SK-N-SH (cell line): ENCODE results near the gene SMNDC1. TPM values are rescaled to one million over a fixed set of nuclear protein-coding genes. Genes with fewer than 3 reads are reported as not detected.

Experiments used
- CTCF ChIA-PET: fragments of 300-600, 350-600 bp; formaldehyde crosslinking; extraction: SDS; loops from one replicate; lab custom pipeline; 2021; lab: Yijun Ruan, JAX
- POLR2A ChIA-PET: fragments of 350-600 bp; sonication (Branson Sonifier 250); formaldehyde crosslinking; extraction: SDS; loops from one replicate; lab custom pipeline; 2020; ENCODE audit warnings: antibody characterized with exemption, inconsistent platforms; lab: Yijun Ruan, JAX
- DNase-seq: peaks from one replicate; pipeline ENCODE4 v3.0.0; 2012
- H2AFZ ChIP-seq: fragments of 200-600 bp; sonication (generic); 2 replicates; pipeline ENCODE4 v1.8.1; 2016; ENCODE audit warnings: antibody characterized with exemption, mild to moderate bottlenecking, low read depth
- H3F3A ChIP-seq: fragments of 200-600 bp; sonication (generic); replicated peaks from 2 replicates; pipeline ENCODE3; 2016; ENCODE audit warnings: antibody characterized with exemption, mild to moderate bottlenecking; ENCODE audit not compliant: insufficient read depth
- H3K27ac ChIP-seq, 2 experiments: fragments of 200-500 bp in 1 of 2; fragments of 200-600 bp in 1 of 2; sonication (Bioruptor generic) in 1 of 2; sonication (generic), shearing (Covaris generic) in 1 of 2; 2 replicates each; pipeline versions ENCODE4 v1.5.1 to v1.6.1; 2014 to 2016; ENCODE audit warnings: low read depth in 2 of 2, inconsistent platforms in 1 of 2, low read length in 1 of 2, mild to moderate bottlenecking in 1 of 2, mixed read lengths in 1 of 2
- H3K27me3 ChIP-seq: fragments of 200-600 bp; sonication (generic), shearing (Covaris generic); 2 replicates; pipeline ENCODE4 v1.6.1; 2016; ENCODE audit warnings: mixed run types; ENCODE audit not compliant: insufficient read depth
- H3K36me3 ChIP-seq, 2 experiments: fragments of 200-500 bp in 1 of 2; fragments of 200-600 bp in 1 of 2; sonication (Bioruptor generic) in 1 of 2; sonication (generic) in 1 of 2; replicated peaks in 1 of 2; 2 replicates each; pipeline versions ENCODE3 to v1.5.1; 2014 to 2016; ENCODE audit warnings: low read length in 1 of 2, mild to moderate bottlenecking in 1 of 2; ENCODE audit not compliant: insufficient read depth in 2 of 2, control insufficient read depth in 1 of 2
- H3K4me1 ChIP-seq, 2 experiments: fragments of 200-500 bp in 1 of 2; fragments of 200-600 bp in 1 of 2; sonication (Bioruptor generic) in 1 of 2; sonication (generic), shearing (Covaris generic) in 1 of 2; 2 replicates each; pipeline versions ENCODE4 v1.5.1 to v1.6.1; 2014 to 2016; ENCODE audit warnings: low read depth in 1 of 2, low read length in 1 of 2, mixed run types in 1 of 2; ENCODE audit not compliant: insufficient read depth in 2 of 2, control insufficient read depth in 1 of 2
- H3K4me2 ChIP-seq: fragments of 200-600 bp; sonication (generic), shearing (Covaris generic); 2 replicates; pipeline ENCODE4 v1.6.1; 2017; ENCODE audit warnings: mixed run types
- H3K4me3 ChIP-seq, 2 experiments: fragments of 200-500 bp in 1 of 2; fragments of 200-600 bp in 1 of 2; sonication (Bioruptor generic) in 1 of 2; sonication (generic), shearing (Covaris generic) in 1 of 2; 2 replicates each; pipeline versions ENCODE4 v1.5.1 to v1.8.1; 2014 to 2016; ENCODE audit warnings: low read depth in 2 of 2, inconsistent platforms in 1 of 2, low read length in 1 of 2, mild to moderate bottlenecking in 1 of 2, mixed read lengths in 1 of 2, moderate library complexity in 1 of 2
- H3K79me2 ChIP-seq: fragments of 200-600 bp; sonication (generic); 2 replicates; pipeline ENCODE4 v1.8.1; 2017; ENCODE audit warnings: mild to moderate bottlenecking; ENCODE audit not compliant: insufficient read depth
- H3K9ac ChIP-seq: fragments of 200-600 bp; sonication (generic); 2 replicates; pipeline ENCODE4 v1.6.1; 2017; ENCODE audit warnings: mixed run types
- H3K9me2 ChIP-seq: fragments of 200-600 bp; sonication (generic); 2 replicates; pipeline ENCODE4 v1.6.1; 2017; ENCODE audit warnings: mixed run types
- H3K9me3 ChIP-seq: fragments of 200-600 bp; sonication (generic); 2 replicates; pipeline ENCODE4 v1.6.1; 2017; ENCODE audit warnings: mixed run types, mild to moderate bottlenecking, moderate library complexity
- H4K20me1 ChIP-seq: fragments of 200-600 bp; sonication (generic); 2 replicates; pipeline ENCODE4 v1.6.1; 2017; ENCODE audit warnings: mild to moderate bottlenecking, mixed run types; ENCODE audit not compliant: insufficient read depth
- EP300 ChIP-seq, 2 experiments: IDR thresholded peaks; 2 replicates each; pipeline versions ENCODE4 v1.4.0 to v1.6.1; 2012; ENCODE audit warnings: borderline replicate concordance in 1 of 2, low read depth in 1 of 2, low read length in 1 of 2
- FOXM1 ChIP-seq: IDR thresholded peaks from 2 replicates; pipeline ENCODE4 v1.4.0; 2012; ENCODE audit warnings: low read depth, mild to moderate bottlenecking
- GABPA ChIP-seq: IDR thresholded peaks from 2 replicates; pipeline ENCODE4 v1.4.0; 2012; ENCODE audit warnings: low read depth, mild to moderate bottlenecking
- JUND ChIP-seq: IDR thresholded peaks from 2 replicates; pipeline ENCODE4 v1.4.0; 2012
- MXI1 ChIP-seq: IDR thresholded peaks from 2 replicates; pipeline ENCODE4 v1.6.1; 2012; ENCODE audit warnings: mild to moderate bottlenecking, low read depth, low read length, improper control_type of control experiment
- NFIC ChIP-seq: IDR thresholded peaks from 2 replicates; pipeline ENCODE4 v1.4.0; 2012; ENCODE audit warnings: borderline replicate concordance
- POLR2AphosphoS5 ChIP-seq: IDR thresholded peaks from 2 replicates; pipeline ENCODE4 v1.6.1; 2012; ENCODE audit warnings: low read depth, low read length
- RCOR1 ChIP-seq: fragments of 150-350 bp; IDR thresholded peaks from 2 replicates; pipeline ENCODE4 v1.6.1; 2017; ENCODE audit warnings: antibody characterized with exemption, low read length
- RFX5 ChIP-seq: IDR thresholded peaks from 2 replicates; pipeline ENCODE4 v1.6.1; 2012; ENCODE audit warnings: mild to moderate bottlenecking, improper control_type of control experiment, low read length
- TAF1 ChIP-seq: IDR thresholded peaks from 2 replicates; pipeline ENCODE4 v1.6.1; 2012; ENCODE audit warnings: low read depth, mild to moderate bottlenecking, low read length, moderate library complexity, borderline replicate concordance
- TCF12 ChIP-seq: IDR thresholded peaks from 2 replicates; pipeline ENCODE4 v1.4.0; 2012
- YY1 ChIP-seq: IDR thresholded peaks from 2 replicates; pipeline ENCODE4 v1.4.0; 2012; ENCODE audit warnings: low read depth, mild to moderate bottlenecking
- WGBS: methylation state at CpG from one replicate; pipeline ENCODE4 v1.1.6; 2017; ENCODE audit warnings: low lambda C conversion rate; 5-methylcytosine and 5-hydroxymethylcytosine counted together
- polyA plus RNA-seq, 3 experiments: library from polyadenylated mRNA; depleted of rRNA; stranded (reverse); fragments of >200 nt; gene quantifications; 2 replicates each; pipeline ENCODE4 v1.2.3, GENCODE V29; 2012
- TF ChIP-seq, protein P1 (sequence below): IDR thresholded peaks from 2 replicates; pipeline ENCODE4 v1.6.1; 2012; ENCODE audit warnings: mild to moderate bottlenecking, low read depth, low read length, moderate library complexity
- TF ChIP-seq, protein P2 (sequence below): IDR thresholded peaks from 2 replicates; pipeline ENCODE4 v1.4.0; 2012; ENCODE audit warnings: low read depth, borderline replicate concordance
- TF ChIP-seq, protein P3 (sequence below): fragments of 150-350 bp; IDR thresholded peaks from 2 replicates; pipeline ENCODE4 v1.6.1; 2016; ENCODE audit warnings: mild to moderate bottlenecking, low read depth, low read length

SMNDC1 gene
- polyA plus RNA-seq, 1 of the 3 experiments (the other 2 are of a cell fraction) = 13.3 TPM

DNA sequence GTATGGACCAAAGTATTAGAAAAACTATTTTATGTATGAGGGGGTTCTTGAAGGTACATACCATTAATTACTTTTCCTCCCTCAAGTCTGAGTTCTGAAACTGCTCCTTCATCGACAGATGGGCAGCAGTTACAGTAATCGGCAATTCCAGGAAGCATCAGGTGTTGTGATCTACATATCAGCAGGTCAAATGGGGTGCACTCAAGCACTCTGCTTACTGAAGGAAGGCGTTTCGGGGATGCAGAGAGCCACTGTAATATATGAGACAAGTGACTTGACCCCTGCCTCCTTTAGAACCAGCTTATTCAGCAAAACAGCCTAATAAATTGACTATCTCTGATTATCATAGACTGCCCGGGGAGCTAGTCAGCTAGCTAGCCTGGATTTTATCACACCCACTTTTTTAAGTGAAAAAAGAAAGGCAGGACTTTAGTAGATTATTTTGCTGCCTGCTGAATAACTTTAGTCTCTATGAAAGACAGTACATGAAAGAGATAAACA lies 4.2 kb downstream of the SMNDC1 start:
- ChIA-PET CTCF (interaction anchor here (1.1 to 1.5 kb wide), 4 partner anchors 12 to 94 kb away, joined by 3 to 6 read pairs (median 3); no protein-coding TSS in a partner anchor), POLR2A (no interaction called here)
- H4K20me1 ChIP-seq = peaks cover 39% of the 10 kb centered on the region
- H3K9ac ChIP-seq = no peak overlapping the region
- H3K36me3 ChIP-seq = peaks cover 72 to 76% of the 10 kb centered on the region in 2 experiments
- no peaks in the 10 kb centered on the region for H3K9me3 ChIP-seq
- peak overlapping the region; percentile 8; the same call in 1 of the 2 replicates for H3K4me2 ChIP-seq
- no peak for DNase-seq
- peak overlapping the region in 1 of 2 experiments; percentile 16; a peak in 1 of 4 replicates for H3K27ac ChIP-seq
- no peak overlapping the region for H3K4me3 ChIP-seq
- TF ChIP-seq POLR2AphosphoS5 (no peak), GABPA (no peak), FOXM1 (no peak)
- TF ChIP-seq, protein P1, sequence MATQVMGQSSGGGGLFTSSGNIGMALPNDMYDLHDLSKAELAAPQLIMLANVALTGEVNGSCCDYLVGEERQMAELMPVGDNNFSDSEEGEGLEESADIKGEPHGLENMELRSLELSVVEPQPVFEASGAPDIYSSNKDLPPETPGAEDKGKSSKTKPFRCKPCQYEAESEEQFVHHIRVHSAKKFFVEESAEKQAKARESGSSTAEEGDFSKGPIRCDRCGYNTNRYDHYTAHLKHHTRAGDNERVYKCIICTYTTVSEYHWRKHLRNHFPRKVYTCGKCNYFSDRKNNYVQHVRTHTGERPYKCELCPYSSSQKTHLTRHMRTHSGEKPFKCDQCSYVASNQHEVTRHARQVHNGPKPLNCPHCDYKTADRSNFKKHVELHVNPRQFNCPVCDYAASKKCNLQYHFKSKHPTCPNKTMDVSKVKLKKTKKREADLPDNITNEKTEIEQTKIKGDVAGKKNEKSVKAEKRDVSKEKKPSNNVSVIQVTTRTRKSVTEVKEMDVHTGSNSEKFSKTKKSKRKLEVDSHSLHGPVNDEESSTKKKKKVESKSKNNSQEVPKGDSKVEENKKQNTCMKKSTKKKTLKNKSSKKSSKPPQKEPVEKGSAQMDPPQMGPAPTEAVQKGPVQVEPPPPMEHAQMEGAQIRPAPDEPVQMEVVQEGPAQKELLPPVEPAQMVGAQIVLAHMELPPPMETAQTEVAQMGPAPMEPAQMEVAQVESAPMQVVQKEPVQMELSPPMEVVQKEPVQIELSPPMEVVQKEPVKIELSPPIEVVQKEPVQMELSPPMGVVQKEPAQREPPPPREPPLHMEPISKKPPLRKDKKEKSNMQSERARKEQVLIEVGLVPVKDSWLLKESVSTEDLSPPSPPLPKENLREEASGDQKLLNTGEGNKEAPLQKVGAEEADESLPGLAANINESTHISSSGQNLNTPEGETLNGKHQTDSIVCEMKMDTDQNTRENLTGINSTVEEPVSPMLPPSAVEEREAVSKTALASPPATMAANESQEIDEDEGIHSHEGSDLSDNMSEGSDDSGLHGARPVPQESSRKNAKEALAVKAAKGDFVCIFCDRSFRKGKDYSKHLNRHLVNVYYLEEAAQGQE = no peak
- no peak overlapping the region for H2AFZ ChIP-seq
- H3K79me2 ChIP-seq = peaks cover 75% of the 10 kb centered on the region
- H3K4me1 ChIP-seq = peaks cover 11 to 18% of the 10 kb centered on the region in 2 experiments; a peak in 3 of 4 replicates
- WGBS = 74% methylated on average over 5 of the region's 5 CpGs
- H3F3A ChIP-seq = peaks cover 7% of the 10 kb centered on the region
- H3K27me3 ChIP-seq = no peaks in the 10 kb centered on the region
- H3K9me2 ChIP-seq = no peaks in the 10 kb centered on the region

DNA sequence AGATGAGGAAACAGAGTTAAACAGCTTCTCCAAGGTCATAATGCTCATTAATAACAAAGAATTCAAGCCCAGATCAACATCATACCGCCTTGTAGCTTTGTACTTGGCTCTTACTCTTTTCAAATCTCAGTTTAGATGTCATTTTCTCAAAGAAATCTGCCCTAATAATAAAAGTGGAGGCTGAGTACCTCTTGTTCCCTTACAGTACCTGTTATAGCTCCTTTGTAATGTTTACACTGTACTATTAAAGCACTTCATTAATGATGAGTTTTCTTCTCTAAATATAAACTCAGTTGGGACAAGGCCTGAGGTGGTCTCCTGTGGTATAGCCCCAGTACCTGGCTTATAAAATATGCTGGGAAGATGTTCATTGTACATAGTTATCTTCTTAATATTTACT lies 7.8 kb downstream of the SMNDC1 start:
- no peak overlapping the region for H2AFZ ChIP-seq
- peaks cover 17% of the 10 kb centered on the region for H3F3A ChIP-seq
- no peaks in the 10 kb centered on the region for H3K27me3 ChIP-seq
- ChIA-PET CTCF (interaction anchor here (0.9 to 1.4 kb wide), 5 partner anchors 10 to 413 kb away, joined by 3 to 4 read pairs (median 4); no protein-coding TSS in a partner anchor), POLR2A (no interaction called here)
- no peaks in the 10 kb centered on the region for H3K9me3 ChIP-seq
- no peak for DNase-seq
- no peaks in the 10 kb centered on the region for H3K9me2 ChIP-seq
- H3K4me3 ChIP-seq = no peak overlapping the region
- 100% methylated on average over 1 of the region's 1 CpG for WGBS
- peaks cover 49% of the 10 kb centered on the region for H3K79me2 ChIP-seq
- peaks cover 5 to 6% of the 10 kb centered on the region in 2 experiments; a peak in 3 of 4 replicates for H3K4me1 ChIP-seq
- peaks cover 94 to 96% of the 10 kb centered on the region in 2 experiments for H3K36me3 ChIP-seq
- peaks cover 21% of the 10 kb centered on the region for H4K20me1 ChIP-seq
- no peak for TF ChIP-seq RFX5
- TF ChIP-seq RCOR1 = no peak
- no peak for TF ChIP-seq POLR2AphosphoS5
- TF ChIP-seq TAF1 = no peak
- no peak overlapping the region for H3K27ac ChIP-seq
- no peak overlapping the region for H3K4me2 ChIP-seq
- H3K9ac ChIP-seq = no peak overlapping the region

DNA sequence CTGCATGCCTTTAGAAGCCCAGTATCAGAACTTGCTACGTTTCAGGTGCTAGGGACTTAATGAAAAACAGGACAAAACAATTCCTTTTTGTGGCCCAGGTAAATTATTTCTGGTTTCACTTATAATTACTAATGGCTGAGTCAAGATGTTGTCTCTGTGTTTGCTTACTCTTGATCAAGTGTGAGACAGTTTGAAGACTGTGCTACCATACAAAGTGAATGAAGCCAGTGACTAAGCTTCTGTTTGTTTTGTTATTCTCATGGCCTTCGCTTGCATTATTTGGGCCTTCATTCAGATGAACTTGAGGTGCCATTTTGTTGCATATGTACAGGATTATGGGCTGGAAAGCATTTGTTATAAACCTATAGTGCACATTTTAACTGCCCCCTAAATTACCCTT lies 17.9 kb downstream of the SMNDC1 start:
- Histone ChIP-seq H3K4me2 (no peak overlapping the region), H3K4me3 (no peak overlapping the region), H3K79me2 (no peaks in the 10 kb centered on the region), H3F3A (peaks cover 18% of the 10 kb centered on the region), H3K27me3 (no peaks in the 10 kb centered on the region), H2AFZ (no peak overlapping the region), H3K36me3 (peaks cover 59 to 66% of the 10 kb centered on the region in 2 experiments), H3K4me1 (no peaks in the 10 kb centered on the region; a peak in 1 of 4 replicates), H3K27ac (no peak overlapping the region), H4K20me1 (no peaks in the 10 kb centered on the region), H3K9me2 (no peaks in the 10 kb centered on the region), H3K9me3 (no peaks in the 10 kb centered on the region), H3K9ac (no peak overlapping the region)
- no peak for DNase-seq
- POLR2A ChIA-PET = no interaction called here
- CTCF ChIA-PET = interaction anchor here (1.3 kb wide), 1 partner anchor 8 kb away, joined by 4 read pairs; no protein-coding TSS in a partner anchor
- WGBS = 94% methylated on average over 2 of the region's 2 CpGs
- TF ChIP-seq FOXM1 = no peak
- no peak for TF ChIP-seq GABPA
- no peak for TF ChIP-seq EP300 (IDR thresholded peaks at IDR 0.05; ENCODE audit: borderline replicate concordance in 1 of 2, low read depth in 1 of 2, low read length in 1 of 2)
- TF ChIP-seq TAF1 = no peak
- TF ChIP-seq, protein P2, sequence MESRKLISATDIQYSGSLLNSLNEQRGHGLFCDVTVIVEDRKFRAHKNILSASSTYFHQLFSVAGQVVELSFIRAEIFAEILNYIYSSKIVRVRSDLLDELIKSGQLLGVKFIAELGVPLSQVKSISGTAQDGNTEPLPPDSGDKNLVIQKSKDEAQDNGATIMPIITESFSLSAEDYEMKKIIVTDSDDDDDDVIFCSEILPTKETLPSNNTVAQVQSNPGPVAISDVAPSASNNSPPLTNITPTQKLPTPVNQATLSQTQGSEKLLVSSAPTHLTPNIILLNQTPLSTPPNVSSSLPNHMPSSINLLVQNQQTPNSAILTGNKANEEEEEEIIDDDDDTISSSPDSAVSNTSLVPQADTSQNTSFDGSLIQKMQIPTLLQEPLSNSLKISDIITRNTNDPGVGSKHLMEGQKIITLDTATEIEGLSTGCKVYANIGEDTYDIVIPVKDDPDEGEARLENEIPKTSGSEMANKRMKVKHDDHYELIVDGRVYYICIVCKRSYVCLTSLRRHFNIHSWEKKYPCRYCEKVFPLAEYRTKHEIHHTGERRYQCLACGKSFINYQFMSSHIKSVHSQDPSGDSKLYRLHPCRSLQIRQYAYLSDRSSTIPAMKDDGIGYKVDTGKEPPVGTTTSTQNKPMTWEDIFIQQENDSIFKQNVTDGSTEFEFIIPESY = no peak
- TF ChIP-seq YY1 = no peak
- TF ChIP-seq TCF12 = no peak
- TF ChIP-seq, protein P3, sequence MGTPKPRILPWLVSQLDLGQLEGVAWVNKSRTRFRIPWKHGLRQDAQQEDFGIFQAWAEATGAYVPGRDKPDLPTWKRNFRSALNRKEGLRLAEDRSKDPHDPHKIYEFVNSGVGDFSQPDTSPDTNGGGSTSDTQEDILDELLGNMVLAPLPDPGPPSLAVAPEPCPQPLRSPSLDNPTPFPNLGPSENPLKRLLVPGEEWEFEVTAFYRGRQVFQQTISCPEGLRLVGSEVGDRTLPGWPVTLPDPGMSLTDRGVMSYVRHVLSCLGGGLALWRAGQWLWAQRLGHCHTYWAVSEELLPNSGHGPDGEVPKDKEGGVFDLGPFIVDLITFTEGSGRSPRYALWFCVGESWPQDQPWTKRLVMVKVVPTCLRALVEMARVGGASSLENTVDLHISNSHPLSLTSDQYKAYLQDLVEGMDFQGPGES = no peak
- no peak for TF ChIP-seq MXI1
- no peak for TF ChIP-seq JUND
- TF ChIP-seq NFIC = no peak
